HUES64 (cell line): Measurements from ENCODE around the gene PLPP7. TPM values are rescaled to one million over a fixed set of nuclear protein-coding genes. Genes with fewer than 3 reads are reported as not detected.
"Not testable (repeated sequence)": the region's sequence is repeated elsewhere in the genome, so short reads cannot be mapped to it uniquely, and the experiment has no call there.

Experiments used
- H3K27ac ChIP-seq: 2 replicates; pipeline ENCODE4 v1.7.0; 2013; ENCODE audit warnings: low read depth, low read length, inconsistent platforms
- H3K27me3 ChIP-seq: 2 replicates; pipeline ENCODE4 v1.6.1; 2013; ENCODE audit warnings: mild to moderate bottlenecking, low read length; ENCODE audit not compliant: insufficient read depth
- H3K36me3 ChIP-seq: 2 replicates; pipeline ENCODE4 v1.6.1; 2013; ENCODE audit warnings: mild to moderate bottlenecking, low read length; ENCODE audit not compliant: insufficient read depth
- H3K4me1 ChIP-seq: 2 replicates; pipeline ENCODE4 v1.6.1; 2013; ENCODE audit warnings: mild to moderate bottlenecking, low read length, moderate library complexity; ENCODE audit not compliant: insufficient read depth
- H3K4me3 ChIP-seq: 2 replicates; pipeline ENCODE4 v1.5.1; 2013; ENCODE audit warnings: mild to moderate bottlenecking, low read length, moderate library complexity
- H3K9ac ChIP-seq: 2 replicates; pipeline ENCODE4 v1.6.1; 2013; ENCODE audit warnings: mild to moderate bottlenecking, low read depth, low read length
- H3K9me3 ChIP-seq: 2 replicates; pipeline ENCODE4 v1.6.1; 2013; ENCODE audit warnings: low read depth, low read length; ENCODE audit not compliant: insufficient read depth
- WGBS: fragments of 150-250, 120-280 bp; methylation state at CpG from one replicate; pipeline ENCODE4 v1.1.7; 2013; ENCODE audit warnings: missing lambda C conversion rate; 5-methylcytosine and 5-hydroxymethylcytosine counted together
- polyA plus RNA-seq, 2 experiments: library from polyadenylated mRNA; stranded (reverse); fragments of 50-300 nt; gene quantifications; one replicate each; pipeline ENCODE4 v1.2.3, GENCODE V29; 2013

Gene PLPP7
- 1.6 TPM for polyA plus RNA-seq (2013, experiment 1 of 2)
- 1.8 TPM for polyA plus RNA-seq (2013, experiment 2 of 2)

GRCh38 chr9:131289301-131290035 is at the start of gene PLPP7:
Gene PLPP7, plus strand, starts transcription at chr9:131289723. Its CDS starts 275 bp downstream, at chr9:131289998.
- no peak within 1 kb of the TSS for H3K4me3 ChIP-seq
- no peaks in the 10 kb centered on the region for H3K9me3 ChIP-seq
- peak within 1 kb of the TSS; percentile 35; the same call in 1 of the 2 replicates for H3K9ac ChIP-seq
- H3K36me3 ChIP-seq = no peaks in the 10 kb centered on the region
- 68% methylated on average over 28 of the region's 28 CpGs for WGBS
- no peaks in the 10 kb centered on the region for H3K4me1 ChIP-seq
- H3K27ac ChIP-seq = no peak within 1 kb of the TSS
- H3K27me3 ChIP-seq = no peaks in the 10 kb centered on the region

DNA sequence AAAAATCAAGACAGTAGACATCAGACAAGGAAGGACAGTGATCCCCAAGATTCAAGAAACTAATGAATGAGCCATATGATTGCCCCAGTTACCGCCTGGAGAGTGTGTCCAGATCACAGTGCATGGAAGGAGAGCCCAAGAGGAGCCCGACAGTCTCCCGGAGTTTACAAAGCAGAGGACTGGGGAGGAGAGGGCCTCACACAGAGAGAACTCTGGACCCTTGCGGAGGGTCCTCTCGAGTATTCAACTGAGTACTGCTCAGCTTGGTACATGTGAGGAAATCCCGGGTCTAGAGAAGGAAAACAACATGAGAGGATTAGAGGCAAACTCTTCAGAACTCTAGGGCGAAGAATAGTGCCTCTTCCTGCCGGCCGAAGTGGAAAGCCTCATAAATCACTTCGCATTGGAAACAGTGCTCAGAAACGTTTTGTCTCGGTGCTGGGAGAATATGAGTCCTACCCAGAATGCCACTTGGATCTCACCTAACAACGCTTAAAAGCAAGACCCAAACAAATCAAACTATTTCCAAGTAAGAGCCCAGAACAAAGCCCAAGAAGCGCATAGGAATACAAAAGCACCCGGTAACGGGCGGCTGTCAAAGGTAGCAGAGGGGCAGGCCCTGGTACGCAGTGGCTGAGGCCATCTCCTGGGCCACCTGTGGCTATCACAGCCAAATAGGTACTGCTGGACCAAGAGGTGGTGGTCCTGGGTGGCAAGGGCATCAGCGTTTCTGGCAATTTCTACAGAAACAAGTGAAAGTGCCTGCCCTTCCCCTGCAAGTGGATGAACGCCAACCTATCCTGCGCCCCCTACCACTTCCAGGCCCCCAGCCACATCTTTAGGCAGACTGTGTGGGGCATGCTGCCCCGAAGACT is 49.2 kb upstream of the PLPP7 start:
- 90% methylated on average over 22 of the region's 22 CpGs for WGBS
- Histone ChIP-seq H3K27ac (no peak overlapping the region), H3K36me3 (no peaks in the 10 kb centered on the region), H3K27me3 (no peaks in the 10 kb centered on the region), H3K9ac (no peak overlapping the region), H3K4me1 (peaks cover 16% of the 10 kb centered on the region), H3K9me3 (no peaks in the 10 kb centered on the region), H3K4me3 (no peak overlapping the region)

GRCh38 chr9:131244331-131244730 is 45.2 kb upstream of the PLPP7 start:
- H3K4me1 ChIP-seq, H3K27ac ChIP-seq, H3K4me3 ChIP-seq, H3K27me3 ChIP-seq, H3K36me3 ChIP-seq, H3K9ac ChIP-seq, H3K9me3 ChIP-seq: not testable (repeated sequence)
- 96% methylated on average over 2 of the region's 5 CpGs for WGBS

- H3K4me3 ChIP-seq = no peak overlapping the region
- H3K4me1 ChIP-seq = no peaks in the 10 kb centered on the region
- no peaks in the 10 kb centered on the region for H3K36me3 ChIP-seq
- H3K9me3 ChIP-seq = no peaks in the 10 kb centered on the region
- no peak overlapping the region for H3K9ac ChIP-seq
- WGBS = 93% methylated on average over 3 of the region's 4 CpGs
- H3K27me3 ChIP-seq = no peaks in the 10 kb centered on the region
- no peak overlapping the region for H3K27ac ChIP-seq
Measured at GRCh38 chr9:131246618-131247017, 42.9 kb upstream of the PLPP7 start.

DNA sequence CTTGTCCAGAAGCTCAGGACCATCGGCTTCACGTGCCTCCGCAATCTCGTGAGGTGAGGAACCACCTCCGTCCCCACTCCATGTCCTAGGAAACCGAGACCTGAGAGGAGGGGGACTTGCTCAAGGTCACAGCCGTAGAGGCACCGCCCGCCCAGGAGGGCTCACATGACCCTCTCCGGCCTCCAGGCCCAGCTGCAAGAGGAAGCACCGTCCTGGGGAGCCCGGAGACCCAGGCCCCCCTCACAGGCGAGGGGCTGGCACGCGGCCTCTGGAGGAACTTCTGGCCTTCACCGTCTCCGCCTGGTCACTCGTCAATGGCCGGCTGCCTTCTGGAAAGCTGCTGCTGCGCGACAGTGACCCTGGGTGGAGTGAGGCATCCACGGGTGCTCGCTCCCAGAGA is 37.4 kb upstream of the PLPP7 start:
- Histone ChIP-seq H3K4me1 (no peaks in the 10 kb centered on the region), H3K9ac (no peak overlapping the region), H3K27me3 (no peaks in the 10 kb centered on the region), H3K4me3 (no peak overlapping the region), H3K27ac (no peak overlapping the region), H3K9me3 (no peaks in the 10 kb centered on the region), H3K36me3 (no peaks in the 10 kb centered on the region)
- 96% methylated on average over 23 of the region's 23 CpGs for WGBS

GRCh38 chr9:131253891-131254491 is 35.5 kb upstream of the PLPP7 start:
- Histone ChIP-seq H3K27ac (no peak overlapping the region), H3K4me3 (no peak overlapping the region), H3K9me3 (no peaks in the 10 kb centered on the region), H3K4me1 (no peaks in the 10 kb centered on the region), H3K36me3 (no peaks in the 10 kb centered on the region), H3K27me3 (no peaks in the 10 kb centered on the region), H3K9ac (no peak overlapping the region)
- 79% methylated on average over 14 of the region's 14 CpGs for WGBS

GRCh38 chr9:131254626-131255025 is 34.9 kb upstream of the PLPP7 start:
- Histone ChIP-seq H3K9me3 (no peaks in the 10 kb centered on the region), H3K9ac (no peak overlapping the region), H3K27ac (no peak overlapping the region), H3K4me1 (no peaks in the 10 kb centered on the region), H3K4me3 (no peak overlapping the region), H3K27me3 (no peaks in the 10 kb centered on the region), H3K36me3 (no peaks in the 10 kb centered on the region)
- WGBS = 96% methylated on average over 14 of the region's 14 CpGs

GRCh38 chr9:131255676-131256197 is 33.8 kb upstream of the PLPP7 start:
- Histone ChIP-seq H3K4me3 (no peak overlapping the region), H3K27ac (no peak overlapping the region), H3K9ac (no peak overlapping the region), H3K27me3 (no peaks in the 10 kb centered on the region), H3K9me3 (no peaks in the 10 kb centered on the region), H3K4me1 (peaks cover 4% of the 10 kb centered on the region; the same call in 1 of the 2 replicates), H3K36me3 (no peaks in the 10 kb centered on the region)
- 92% methylated on average over 8 of the region's 8 CpGs for WGBS

DNA sequence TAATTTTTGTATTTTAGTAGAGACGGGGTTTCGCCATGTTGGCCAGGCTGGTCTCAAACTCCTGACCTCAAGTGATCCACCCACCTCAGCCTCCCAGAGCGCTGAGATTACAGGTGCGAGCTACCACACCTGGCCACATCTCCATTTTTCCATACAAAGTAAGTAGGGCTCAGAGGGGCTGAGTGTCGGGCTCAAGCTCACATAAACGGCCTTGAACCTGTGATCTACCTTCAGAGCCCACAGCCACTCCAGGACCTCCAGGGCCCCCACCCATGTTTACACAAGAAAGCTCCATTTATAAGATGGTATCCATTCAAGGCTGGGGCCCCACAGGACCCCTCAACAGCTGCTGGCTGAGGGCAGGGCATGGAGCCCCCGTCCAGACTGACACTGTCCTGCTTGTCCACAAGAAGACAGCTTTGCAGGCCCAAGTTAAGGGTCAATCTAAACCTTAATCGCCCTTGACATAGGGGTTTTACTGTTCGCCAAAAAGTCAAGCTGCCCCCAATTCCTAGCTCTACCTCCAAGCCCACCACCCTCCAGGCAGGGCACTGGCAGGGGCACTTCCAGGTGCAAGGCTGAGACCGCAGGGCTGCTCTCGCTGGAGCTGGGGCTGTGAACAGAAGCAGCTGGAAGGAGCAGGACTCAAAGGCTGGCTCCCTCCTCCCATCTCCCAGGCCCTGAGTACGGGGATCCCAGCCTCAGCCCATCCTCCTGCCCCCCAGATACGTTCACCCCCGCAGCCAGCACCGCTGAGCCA is 32.1 kb upstream of the PLPP7 start:
- Histone ChIP-seq H3K27me3 (no peaks in the 10 kb centered on the region), H3K4me3 (no peak overlapping the region), H3K36me3 (no peaks in the 10 kb centered on the region), H3K27ac (no peak overlapping the region), H3K9ac (no peak overlapping the region), H3K4me1 (peaks cover 4% of the 10 kb centered on the region; the same call in 1 of the 2 replicates), H3K9me3 (no peaks in the 10 kb centered on the region)
- 92% methylated on average over 15 of the region's 15 CpGs for WGBS

DNA sequence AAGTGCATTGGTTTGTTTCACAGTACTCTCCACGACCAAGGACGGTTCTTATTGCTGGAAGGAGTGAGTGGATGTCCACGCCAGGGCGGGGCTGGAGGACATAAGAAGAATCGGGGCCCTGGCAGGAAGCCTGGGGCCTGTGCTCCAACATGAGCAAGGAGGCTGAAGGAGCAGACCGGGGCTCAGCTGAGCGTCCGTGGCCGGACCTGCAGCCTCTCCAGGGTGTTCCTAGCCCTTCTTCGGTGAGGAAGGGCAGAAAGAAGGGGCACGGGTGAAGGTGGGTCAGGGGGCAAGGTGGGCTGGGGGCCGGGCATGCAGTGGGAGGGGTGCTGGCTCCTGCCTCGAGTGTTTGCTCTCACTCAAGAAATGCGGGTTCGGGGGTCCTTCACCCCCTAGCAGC is 31.3 kb upstream of the PLPP7 start:
- peaks cover 4% of the 10 kb centered on the region; the same call in 1 of the 2 replicates for H3K4me1 ChIP-seq

More for the DNA sequence above, 31.3 kb upstream of the PLPP7 start:
- no peak overlapping the region for H3K4me3 ChIP-seq
- H3K9ac ChIP-seq = no peak overlapping the region
- H3K36me3 ChIP-seq = no peaks in the 10 kb centered on the region
- H3K27ac ChIP-seq = no peak overlapping the region
- WGBS = 89% methylated on average over 15 of the region's 15 CpGs
- no peaks in the 10 kb centered on the region for H3K27me3 ChIP-seq
- no peaks in the 10 kb centered on the region for H3K9me3 ChIP-seq
